ENCODE data around the gene TASOR2.

Gene TASOR2

GRCh38 chr10:5730766-5731165 is 46.1 kb downstream of the TASOR2 start:
- no peak overlapping the region for H3K4me3 ChIP-seq (ENCODE audit: low read length)
- DNase-seq (ENCODE audit: low read depth), result no peak
- H3K9ac ChIP-seq (ENCODE audit: low read length), result no peak overlapping the region
- H3K4me1 ChIP-seq (ENCODE audit: control insufficient read depth, insufficient read depth, low read length), result no peaks in the 10 kb centered on the region
- H3K27me3 ChIP-seq (replicated peaks; ENCODE audit: control insufficient read depth, insufficient read depth, low read length), result no peaks in the 10 kb centered on the region
- no peaks in the 10 kb centered on the region for H3K9me3 ChIP-seq (ENCODE audit: control insufficient read depth, low read length)
- peaks cover 72% of the 10 kb centered on the region for H3K36me3 ChIP-seq (ENCODE audit: control insufficient read depth, insufficient read depth, low read length, severe bottlenecking)

- H3K36me3 ChIP-seq (ENCODE audit: control insufficient read depth, insufficient read depth, low read length, severe bottlenecking), result peaks cover 65% of the 10 kb centered on the region
- DNase-seq (ENCODE audit: low read depth), result no peak
Observed at GRCh38 chr10:5731559-5731958, 46.9 kb downstream of the TASOR2 start.

GRCh38 chr10:5732141-5732540 is 47.5 kb downstream of the TASOR2 start:
- H3K9me3 ChIP-seq (ENCODE audit: control insufficient read depth, low read length), result no peaks in the 10 kb centered on the region
- no peak overlapping the region for H3K9ac ChIP-seq (ENCODE audit: low read length)
- H3K27me3 ChIP-seq (replicated peaks; ENCODE audit: control insufficient read depth, insufficient read depth, low read length), result no peaks in the 10 kb centered on the region
- no peaks in the 10 kb centered on the region for H3K4me1 ChIP-seq (ENCODE audit: control insufficient read depth, insufficient read depth, low read length)
- DNase-seq (ENCODE audit: low read depth), result no peak
- no peak overlapping the region for H3K4me3 ChIP-seq (ENCODE audit: low read length)
- peaks cover 60% of the 10 kb centered on the region for H3K36me3 ChIP-seq (ENCODE audit: control insufficient read depth, insufficient read depth, low read length, severe bottlenecking)

More at GRCh38 chr10:5731559-5731958, 46.9 kb downstream of the TASOR2 start:
- Histone ChIP-seq H3K27me3 (replicated peaks; ENCODE audit: control insufficient read depth, insufficient read depth, low read length) (no peaks in the 10 kb centered on the region), H3K9ac (ENCODE audit: low read length) (no peak overlapping the region), H3K4me3 (ENCODE audit: low read length) (no peak overlapping the region), H3K4me1 (ENCODE audit: control insufficient read depth, insufficient read depth, low read length) (no peaks in the 10 kb centered on the region), H3K9me3 (ENCODE audit: control insufficient read depth, low read length) (no peaks in the 10 kb centered on the region)

All from adipocyte (in vitro differentiated cells).